HCT116 (cell line): ENCODE results near the gene CNTNAP2. TPM values are rescaled to one million over a fixed set of nuclear protein-coding genes. Genes with fewer than 3 reads are reported as not detected.

Experiments used
- ATAC-seq: fragments of 200-7000 bp; cut with Tn5 transposase; 2 replicates; pipeline ENCODE4 v1.9.1; 2020; ENCODE audit warnings: mild to moderate bottlenecking, moderate library complexity
- BruUV-seq: library from RNA; stranded (reverse); fragments of 400-500 nt; replicated peaks from 2 replicates; lab custom pipeline; 2021; lab: Mats Ljungman, UMichigan
- CTCF ChIA-PET: fragments of 300-600 bp; sonication (Branson Sonifier 250); formaldehyde crosslinking; loops from one replicate; lab custom pipeline; 2021; ENCODE audit warnings: antibody characterized with exemption; lab: Charles Lee
- POLR2A ChIA-PET: fragments of 300-600, 350-600 bp; sonication (Branson Sonifier 250); formaldehyde crosslinking; loops from one replicate; lab custom pipeline; 2021; ENCODE audit warnings: antibody characterized with exemption; lab: Charles Lee
- RAD21 ChIA-PET, 2 experiments: fragments of 300-600 bp; sonication (Branson Sonifier 250); formaldehyde crosslinking; loops; one replicate each; lab custom pipeline; 2023; ENCODE audit warnings: low total read pairs in 2 of 2; ENCODE audit not compliant: uncharacterized antibody in 2 of 2, unreplicated experiment in 2 of 2, low non-redundant PET in 1 of 2; lab: Charles Lee
- DNase-seq: peaks from one replicate; pipeline ENCODE4 v3.0.0-alpha.2; 2010; ENCODE audit warnings: low read depth, low spot score
- H2AFZ ChIP-seq: fragments of 200-600 bp; shearing (Covaris generic), sonication (generic); 2 replicates; pipeline ENCODE4 v1.6.1; 2017; ENCODE audit warnings: low read depth, mixed run types, mixed read lengths, antibody characterized with exemption, low read length; ENCODE audit not compliant: poor library complexity, severe bottlenecking
- H3K27ac ChIP-seq: 2 replicates; pipeline ENCODE4 v1.5.1; 2012; ENCODE audit warnings: low read depth, low read length
- H3K27me3 ChIP-seq: fragments of 200-600 bp; sonication (generic); 2 replicates; pipeline ENCODE4 v1.6.1; 2016; ENCODE audit warnings: mixed run types, low read length, mixed read lengths; ENCODE audit not compliant: insufficient read depth
- H3K36me3 ChIP-seq, 2 experiments: fragments of 200-500 bp in 1 of 2; fragments of 200-600 bp in 1 of 2; sonication (Bioruptor generic) in 1 of 2; sonication (generic) in 1 of 2; 2 replicates each; pipeline versions ENCODE4 v1.5.1 to v1.6.1; 2014 to 2016; ENCODE audit warnings: low read length in 2 of 2, inconsistent platforms in 1 of 2, mixed read lengths in 1 of 2, mixed run types in 1 of 2; ENCODE audit not compliant: insufficient read depth in 2 of 2, control insufficient read depth in 1 of 2
- H3K4me1 ChIP-seq, 2 experiments: fragments of 200-600 bp in 1 of 2; sonication (generic) in 1 of 2; 2 replicates each; pipeline versions ENCODE4 v1.5.1 to v1.6.1; 2012 to 2017; ENCODE audit warnings: low read length in 2 of 2, inconsistent platforms in 1 of 2, mild to moderate bottlenecking in 1 of 2, mixed read lengths in 1 of 2, mixed run types in 1 of 2, moderate library complexity in 1 of 2; ENCODE audit not compliant: insufficient read depth in 2 of 2, control insufficient read depth in 1 of 2
- H3K4me2 ChIP-seq: fragments of 200-600 bp; sonication (generic); 2 replicates; pipeline ENCODE4 v1.6.1; 2017; ENCODE audit warnings: mixed run types, low read length, mixed read lengths
- H3K4me3 ChIP-seq, 2 experiments: fragments of 200-600 bp in 1 of 2; sonication (generic) in 1 of 2; replicated peaks in 1 of 2; 2 replicates each; pipeline ENCODE4 v1.5.1; 2011 to 2016; ENCODE audit warnings: low read length in 2 of 2, control low read depth in 1 of 2, low read depth in 1 of 2, mild to moderate bottlenecking in 1 of 2, mixed read lengths in 1 of 2, mixed run types in 1 of 2
- H3K79me2 ChIP-seq: fragments of 200-600 bp; sonication (generic); 2 replicates; pipeline ENCODE4 v1.6.1; 2017; ENCODE audit warnings: mild to moderate bottlenecking, mixed run types, low read length, moderate library complexity, mixed read lengths; ENCODE audit not compliant: insufficient read depth
- H3K9ac ChIP-seq: fragments of 200-600 bp; sonication (generic); 2 replicates; pipeline ENCODE4 v1.6.1; 2016; ENCODE audit warnings: low read length, mixed read lengths
- H3K9me2 ChIP-seq: fragments of 200-600 bp; sonication (generic), shearing (Covaris generic); 2 replicates; pipeline ENCODE4 v1.6.1; 2017; ENCODE audit warnings: mixed run types, mild to moderate bottlenecking, moderate library complexity; ENCODE audit not compliant: insufficient read depth
- H3K9me3 ChIP-seq, 2 experiments: fragments of 200-500 bp in 1 of 2; fragments of 200-600 bp in 1 of 2; sonication (Bioruptor generic) in 1 of 2; sonication (generic) in 1 of 2; 2 replicates each; pipeline ENCODE4 v1.6.1; 2014 to 2017; ENCODE audit warnings: low read length in 2 of 2, mixed read lengths in 2 of 2, inconsistent platforms in 1 of 2, low read depth in 1 of 2, mild to moderate bottlenecking in 1 of 2, mixed run types in 1 of 2, moderate library complexity in 1 of 2; ENCODE audit not compliant: control insufficient read depth in 1 of 2, insufficient read depth in 1 of 2
- H4K20me1 ChIP-seq: fragments of 200-600 bp; sonication (generic), shearing (Covaris generic); 2 replicates; pipeline ENCODE4 v1.6.1; 2017; ENCODE audit warnings: mixed run types, mild to moderate bottlenecking, moderate library complexity; ENCODE audit not compliant: insufficient read depth
- ATF3 ChIP-seq: IDR thresholded peaks from 2 replicates; pipeline ENCODE4 v1.6.1; 2012
- CBX3 ChIP-seq: IDR thresholded peaks from 2 replicates; pipeline ENCODE4 v1.6.1; 2012; ENCODE audit warnings: low read depth
- CEBPB ChIP-seq: IDR thresholded peaks from 2 replicates; pipeline ENCODE4 v1.6.1; 2012; ENCODE audit warnings: low read depth
- CTCF ChIP-seq, 3 experiments: fragments of 200-600 bp in 1 of 3; sonication (generic) in 1 of 3; IDR thresholded peaks in 2 of 3; conservative IDR thresholded peaks in 1 of 3; 2 replicates each; pipeline ENCODE4 v1.5.1; 2012 to 2017; ENCODE audit warnings: low read depth in 2 of 3, low read length in 2 of 3, antibody characterized with exemption in 1 of 3, borderline replicate concordance in 1 of 3, control low read depth in 1 of 3, mild to moderate bottlenecking in 1 of 3, mixed read lengths in 1 of 3, mixed run types in 1 of 3, moderate library complexity in 1 of 3; ENCODE audit not compliant: insufficient read depth in 1 of 3
- EGR1 ChIP-seq: IDR thresholded peaks from 2 replicates; pipeline ENCODE4 v1.6.1; 2012; ENCODE audit warnings: low read depth
- ELF1 ChIP-seq: IDR thresholded peaks from 2 replicates; pipeline ENCODE4 v1.6.1; 2012; ENCODE audit warnings: low read depth, borderline replicate concordance
- EZH2 ChIP-seq: fragments of 200-600 bp; sonication (generic); IDR thresholded peaks from 2 replicates; pipeline ENCODE4 v1.6.1; 2017; ENCODE audit warnings: antibody characterized with exemption, mixed run types
- EZH2phosphoT487 ChIP-seq: fragments of 200-600 bp; IDR thresholded peaks from 2 replicates; pipeline ENCODE4 v1.6.1; 2018; ENCODE audit warnings: antibody characterized with exemption, borderline replicate concordance
- FOSL1 ChIP-seq: IDR thresholded peaks from 2 replicates; pipeline ENCODE4 v1.6.1; 2012; ENCODE audit warnings: low read depth
- JUND ChIP-seq: IDR thresholded peaks from 2 replicates; pipeline ENCODE4 v1.6.1; 2012
- MAX ChIP-seq: IDR thresholded peaks from 2 replicates; pipeline ENCODE4 v1.6.1; 2012
- POLR2A ChIP-seq: IDR thresholded peaks from 2 replicates; pipeline ENCODE4 v1.7.0; 2011; ENCODE audit warnings: borderline replicate concordance; ENCODE audit not compliant: insufficient read depth, insufficient read length; ENCODE audit errors: extremely low read depth
- POLR2AphosphoS5 ChIP-seq: IDR thresholded peaks from 2 replicates; pipeline ENCODE4 v1.6.1; 2011; ENCODE audit warnings: mild to moderate bottlenecking, low read depth, low read length, moderate library complexity
- RAD21 ChIP-seq: IDR thresholded peaks from 2 replicates; pipeline ENCODE4 v1.6.1; 2012; ENCODE audit warnings: low read depth, mild to moderate bottlenecking
- SRF ChIP-seq: IDR thresholded peaks from 2 replicates; pipeline ENCODE4 v1.6.1; 2012; ENCODE audit warnings: low read depth
- TCF7L2 ChIP-seq: IDR thresholded peaks from 2 replicates; pipeline ENCODE4 v1.7.0; 2011; ENCODE audit warnings: borderline replicate concordance, inconsistent platforms; ENCODE audit not compliant: insufficient read depth, insufficient read length; ENCODE audit errors: extremely low read depth
- YY1 ChIP-seq: IDR thresholded peaks from 2 replicates; pipeline ENCODE4 v1.6.1; 2011; ENCODE audit warnings: low read length, low read depth, moderate library complexity, mild to moderate bottlenecking; ENCODE audit not compliant: insufficient replicate concordance; ENCODE audit errors: extremely low read depth
- ZBTB33 ChIP-seq: IDR thresholded peaks from 2 replicates; pipeline ENCODE4 v1.6.1; 2011; ENCODE audit warnings: mild to moderate bottlenecking, low read length, moderate library complexity; ENCODE audit not compliant: insufficient replicate concordance; ENCODE audit errors: extremely low read depth
- ZFX ChIP-seq: fragments of 450-650 bp; IDR thresholded peaks from 2 replicates; pipeline ENCODE4 v1.6.1; 2017
- ZNF274 ChIP-seq: fragments of 200-500 bp; sonication (Bioruptor generic); IDR thresholded peaks from 2 replicates; pipeline ENCODE4 v1.6.1; 2014; ENCODE audit warnings: mild to moderate bottlenecking, low read depth, low read length, inconsistent platforms
- intact Hi-C: fragments of 100-400 bp; cut with micrococcal nuclease; formaldehyde crosslinking; loops from 2 replicates; pipeline ENCODE4 v1.10.0; 2022
- total RNA-seq: library from RNA; stranded (reverse); gene quantifications from one replicate; pipeline ENCODE4 v1.2.1, GENCODE V29; 2021; ENCODE audit not compliant: unreplicated experiment

The CNTNAP2 gene
- total RNA-seq, 1 experiment from 2014 or later, result 0.37 TPM

GRCh38 chr7:146503844-146504243 is 387.2 kb downstream of the CNTNAP2 start:
- intact Hi-C loops, result no loop called here
- POLR2A ChIA-PET, result no interaction called here
- no peak for ATAC-seq

More at GRCh38 chr7:146503844-146504243, 387.2 kb downstream of the CNTNAP2 start:
- Histone ChIP-seq H3K27me3 (no peaks in the 10 kb centered on the region), H3K36me3 (no peaks in the 10 kb centered on the region), H3K4me1 (no peaks in the 10 kb centered on the region)
- no peak for TF ChIP-seq CTCF (IDR thresholded peaks at IDR 0.05 in 2 of 3, conservative IDR thresholded peaks at IDR 0.05 in 1 of 3; ENCODE audit: borderline replicate concordance in 1 of 3, insufficient read depth in 1 of 3, low read depth in 2 of 3, low read length in 2 of 3)
- TF ChIP-seq ELF1, result no peak
- TF ChIP-seq TCF7L2, result no peak
- TF ChIP-seq ZFX, result no peak
- no peak for TF ChIP-seq FOSL1
- no peak for TF ChIP-seq POLR2AphosphoS5
- no peak for TF ChIP-seq ZNF274
- no peak for TF ChIP-seq JUND
- TF ChIP-seq ZBTB33, result no peak
- TF ChIP-seq CEBPB, result no peak
- TF ChIP-seq MAX, result no peak
- no peak for TF ChIP-seq EGR1
- no peak for TF ChIP-seq EZH2phosphoT487
- TF ChIP-seq ATF3, result no peak
- TF ChIP-seq RAD21, result no peak
- TF ChIP-seq CBX3, result no peak
- TF ChIP-seq SRF, result no peak
- TF ChIP-seq YY1, result no peak
- TF ChIP-seq EZH2, result no peak
- no peak for TF ChIP-seq POLR2A
- TF ChIP-seq, all 23 proteins: peak for 0
- Histone ChIP-seq H4K20me1 (no peaks in the 10 kb centered on the region), H3K4me3 (no peak overlapping the region), H3K27ac (no peak overlapping the region), H3K4me2 (no peak overlapping the region), H3K79me2 (no peaks in the 10 kb centered on the region), H3K9ac (no peak overlapping the region), H3K9me2 (no peaks in the 10 kb centered on the region), H3K9me3 (peaks cover 6 to 28% of the 10 kb centered on the region in 2 experiments; a peak in 2 of 4 replicates), H2AFZ (no peak overlapping the region)
- BruUV-seq, result no TSS peak
- CTCF ChIA-PET, result no interaction called here
- RAD21 ChIA-PET, result no interaction called here
- DNase-seq, result no peak
